Uterus (tissue), 4 donors: ENCODE measurements around the gene OR8K5. TPM values are rescaled to one million over a fixed set of nuclear protein-coding genes. Genes with fewer than 3 reads are reported as not detected.

ENCODE experiments used
- DNase-seq, 2 donors: peaks; one replicate each; pipeline ENCODE4 v3.0.0-alpha.2; 2019 to 2020
- H3K27ac ChIP-seq, 2 donors: fragments of 200-600 bp; sonication (generic); 1 replicate in 1 of 2; 2 replicates in 1 of 2; pipeline ENCODE4 v1.5.1; 2016 to 2018
- H3K27me3 ChIP-seq, 2 donors: fragments of 200-600 bp; sonication (generic); one replicate each; pipeline ENCODE4 v1.5.1; 2018 to 2019; ENCODE audit warnings: control low read depth in 1 of 2
- H3K36me3 ChIP-seq, 2 donors: fragments of 200-600 bp; sonication (generic); one replicate each; pipeline ENCODE4 v1.5.1; 2019; ENCODE audit warnings: control low read depth in 1 of 2
- H3K4me1 ChIP-seq, 2 donors: fragments of 200-600 bp; sonication (generic); one replicate each; pipeline ENCODE4 v1.5.1; 2018 to 2019; ENCODE audit warnings: control low read depth in 1 of 2
- H3K4me3 ChIP-seq, 2 donors: fragments of 200-600 bp; sonication (generic); 1 replicate in 1 of 2; 2 replicates in 1 of 2; pipeline ENCODE4 v1.5.1; 2018 to 2019; ENCODE audit warnings: mild to moderate bottlenecking in 1 of 2
- H3K9me3 ChIP-seq, 2 donors: fragments of 200-600 bp; sonication (generic); one replicate each; pipeline ENCODE4 v1.5.1; 2019; ENCODE audit warnings: control low read depth in 1 of 2
- POLR2A ChIP-seq, 2 donors: fragments of 450-650 bp; IDR thresholded peaks; one replicate each; pipeline ENCODE4 v1.6.1; 2016; ENCODE audit warnings: antibody characterized with exemption in 2 of 2, mild to moderate bottlenecking in 1 of 2, moderate library complexity in 1 of 2
- intact Hi-C: fragments of 100-400 bp; cut with DNase I; formaldehyde crosslinking; loops from one replicate; pipeline ENCODE4 v1.15.1; 2023; ENCODE audit warnings: low total_unique reads
- total RNA-seq, 4 donors: library from RNA; depleted of rRNA in 3 of 4; stranded (reverse); fragments of >200 nt in 3 of 4; gene quantifications; one replicate each; pipeline versions ENCODE4 v1.1.0 to v1.2.4, GENCODE V29; 2014 to 2023
- TF ChIP-seq, protein P1 (sequence below), 4 experiments: fragments of 200-600 bp in 2 of 4; fragments of 450-650 bp in 2 of 4; sonication (generic) in 2 of 4; IDR thresholded peaks; one replicate each; pipeline ENCODE4 v1.5.1; 2016 to 2019; ENCODE audit warnings: antibody characterized with exemption in 4 of 4, mild to moderate bottlenecking in 2 of 4, moderate library complexity in 1 of 4
- donor health status: DM: yes; HTN: yes; CAD: no.

Gene OR8K5, protein sequence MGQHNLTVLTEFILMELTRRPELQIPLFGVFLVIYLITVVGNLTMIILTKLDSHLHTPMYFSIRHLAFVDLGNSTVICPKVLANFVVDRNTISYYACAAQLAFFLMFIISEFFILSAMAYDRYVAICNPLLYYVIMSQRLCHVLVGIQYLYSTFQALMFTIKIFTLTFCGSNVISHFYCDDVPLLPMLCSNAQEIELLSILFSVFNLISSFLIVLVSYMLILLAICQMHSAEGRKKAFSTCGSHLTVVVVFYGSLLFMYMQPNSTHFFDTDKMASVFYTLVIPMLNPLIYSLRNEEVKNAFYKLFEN
- total RNA-seq: not detected

DNA sequence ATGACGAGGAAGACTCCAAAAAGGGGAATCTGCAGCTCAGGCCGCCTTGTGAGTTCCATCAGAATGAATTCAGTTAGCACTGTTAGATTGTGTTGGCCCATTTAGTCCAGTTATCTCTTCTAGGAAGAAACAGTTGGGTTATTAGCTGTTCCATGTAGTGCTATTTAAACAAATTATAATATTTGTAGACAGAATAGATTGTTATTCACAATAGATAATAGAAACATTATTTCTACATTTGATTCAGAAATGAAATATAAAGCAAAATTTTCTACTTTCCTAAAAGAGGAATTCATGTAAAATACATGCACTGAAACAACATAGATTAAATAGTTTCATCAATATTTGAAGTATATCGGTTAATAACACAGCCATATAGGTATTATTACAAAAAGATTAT is at the start of gene OR8K5:
OR8K5 (minus strand) TSS at position 101 of the 400 bp plus-strand sequence; CDS start at position 101, 0 bp downstream.
- DNase-seq: no peak
- H3K27me3 ChIP-seq: no peaks in the 10 kb centered on the region

DNA sequence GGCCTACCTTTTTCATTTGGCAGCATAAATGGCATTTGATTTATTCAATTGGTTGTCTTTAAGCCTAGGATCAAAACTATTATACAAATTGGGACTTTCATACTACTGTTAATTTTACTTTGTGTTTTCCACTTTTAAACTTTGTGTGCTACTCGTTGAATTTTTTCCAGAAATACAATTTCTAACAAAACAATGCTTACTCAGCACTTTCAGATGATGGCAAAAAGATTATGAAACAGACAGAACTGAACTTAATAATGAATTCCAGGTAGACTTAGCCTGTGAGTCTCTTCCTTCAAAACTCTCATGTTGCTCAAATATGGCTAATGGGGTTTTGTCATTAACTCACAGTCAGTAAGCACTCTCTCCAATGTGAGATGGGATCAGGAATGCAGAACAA is 47.7 kb upstream of the OR8K5 start:
- no peaks in the 10 kb centered on the region for H3K4me1 ChIP-seq
- no peaks in the 10 kb centered on the region for H3K9me3 ChIP-seq
- TF ChIP-seq, protein P1, sequence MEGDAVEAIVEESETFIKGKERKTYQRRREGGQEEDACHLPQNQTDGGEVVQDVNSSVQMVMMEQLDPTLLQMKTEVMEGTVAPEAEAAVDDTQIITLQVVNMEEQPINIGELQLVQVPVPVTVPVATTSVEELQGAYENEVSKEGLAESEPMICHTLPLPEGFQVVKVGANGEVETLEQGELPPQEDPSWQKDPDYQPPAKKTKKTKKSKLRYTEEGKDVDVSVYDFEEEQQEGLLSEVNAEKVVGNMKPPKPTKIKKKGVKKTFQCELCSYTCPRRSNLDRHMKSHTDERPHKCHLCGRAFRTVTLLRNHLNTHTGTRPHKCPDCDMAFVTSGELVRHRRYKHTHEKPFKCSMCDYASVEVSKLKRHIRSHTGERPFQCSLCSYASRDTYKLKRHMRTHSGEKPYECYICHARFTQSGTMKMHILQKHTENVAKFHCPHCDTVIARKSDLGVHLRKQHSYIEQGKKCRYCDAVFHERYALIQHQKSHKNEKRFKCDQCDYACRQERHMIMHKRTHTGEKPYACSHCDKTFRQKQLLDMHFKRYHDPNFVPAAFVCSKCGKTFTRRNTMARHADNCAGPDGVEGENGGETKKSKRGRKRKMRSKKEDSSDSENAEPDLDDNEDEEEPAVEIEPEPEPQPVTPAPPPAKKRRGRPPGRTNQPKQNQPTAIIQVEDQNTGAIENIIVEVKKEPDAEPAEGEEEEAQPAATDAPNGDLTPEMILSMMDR (IDR thresholded peaks at IDR 0.05): no peak
- no peak for TF ChIP-seq POLR2A (IDR thresholded peaks at IDR 0.05)
- no peaks in the 10 kb centered on the region for H3K36me3 ChIP-seq
- no peak overlapping the region for H3K27ac ChIP-seq
- no peaks in the 10 kb centered on the region for H3K27me3 ChIP-seq
- intact Hi-C loops: no loop called here
- no peak for DNase-seq
- H3K4me3 ChIP-seq: no peak overlapping the region

More for the DNA sequence above, at the start of gene OR8K5:
- Histone ChIP-seq H3K36me3 (no peaks in the 10 kb centered on the region), H3K4me1 (no peaks in the 10 kb centered on the region), H3K9me3 (no peaks in the 10 kb centered on the region), H3K27ac (no peak within 1 kb of the TSS), H3K4me3 (no peak within 1 kb of the TSS)
- TF ChIP-seq, protein P1 (IDR thresholded peaks at IDR 0.05): no peak
- TF ChIP-seq POLR2A (IDR thresholded peaks at IDR 0.05): no peak
- intact Hi-C loops: no loop called here

DNA sequence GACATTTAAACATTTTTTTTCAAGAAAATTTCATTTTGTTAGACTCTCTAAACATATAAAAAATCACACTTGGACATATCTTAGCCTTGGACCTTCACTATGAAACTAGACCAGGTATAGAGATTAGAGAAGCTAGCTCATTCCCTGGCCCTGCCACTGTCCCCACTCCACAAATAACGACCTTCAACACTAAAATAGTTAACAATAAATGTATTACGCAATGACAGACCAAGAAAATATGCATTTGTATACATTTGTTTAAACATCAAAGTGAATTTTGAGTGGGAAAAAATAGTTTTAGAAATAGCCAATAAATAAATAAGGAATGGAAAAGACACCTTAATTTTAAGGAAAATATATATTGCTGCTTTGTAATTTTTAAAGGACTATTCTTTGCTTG is 37.2 kb upstream of the OR8K5 start:
- DNase-seq: no peak
- H3K9me3 ChIP-seq: no peaks in the 10 kb centered on the region
- H3K27me3 ChIP-seq: no peaks in the 10 kb centered on the region
- intact Hi-C loops: no loop called here
- no peak overlapping the region for H3K27ac ChIP-seq
- no peak overlapping the region for H3K4me3 ChIP-seq
- H3K36me3 ChIP-seq: no peaks in the 10 kb centered on the region
- TF ChIP-seq, protein P1 (IDR thresholded peaks at IDR 0.05): no peak
- TF ChIP-seq POLR2A (IDR thresholded peaks at IDR 0.05): no peak
- no peaks in the 10 kb centered on the region for H3K4me1 ChIP-seq

DNA sequence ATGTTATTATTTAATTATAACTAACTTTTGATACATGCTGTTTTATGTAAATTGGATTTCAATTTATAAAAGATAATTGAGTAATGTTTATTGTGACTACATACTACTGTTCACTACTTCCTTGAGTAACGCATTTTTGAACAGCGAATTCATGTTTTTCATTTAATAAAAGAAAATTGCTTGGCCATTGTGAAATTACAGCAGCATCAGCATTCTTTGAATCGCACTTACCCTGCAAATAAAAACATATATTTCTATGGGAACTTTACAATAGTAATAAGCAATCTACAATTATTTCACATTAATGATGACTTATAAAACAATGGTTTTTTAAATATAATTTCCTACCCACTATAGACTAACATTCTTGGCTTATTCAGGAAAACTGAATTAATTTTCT is 36.6 kb upstream of the OR8K5 start:
- no peak overlapping the region for H3K27ac ChIP-seq
- no peaks in the 10 kb centered on the region for H3K4me1 ChIP-seq
- no peak for TF ChIP-seq POLR2A (IDR thresholded peaks at IDR 0.05)
- TF ChIP-seq, protein P1 (IDR thresholded peaks at IDR 0.05): no peak
- no peaks in the 10 kb centered on the region for H3K27me3 ChIP-seq
- H3K4me3 ChIP-seq: no peak overlapping the region
- no peak for DNase-seq
- H3K9me3 ChIP-seq: no peaks in the 10 kb centered on the region
- H3K36me3 ChIP-seq: no peaks in the 10 kb centered on the region
- intact Hi-C loops: no loop called here

DNA sequence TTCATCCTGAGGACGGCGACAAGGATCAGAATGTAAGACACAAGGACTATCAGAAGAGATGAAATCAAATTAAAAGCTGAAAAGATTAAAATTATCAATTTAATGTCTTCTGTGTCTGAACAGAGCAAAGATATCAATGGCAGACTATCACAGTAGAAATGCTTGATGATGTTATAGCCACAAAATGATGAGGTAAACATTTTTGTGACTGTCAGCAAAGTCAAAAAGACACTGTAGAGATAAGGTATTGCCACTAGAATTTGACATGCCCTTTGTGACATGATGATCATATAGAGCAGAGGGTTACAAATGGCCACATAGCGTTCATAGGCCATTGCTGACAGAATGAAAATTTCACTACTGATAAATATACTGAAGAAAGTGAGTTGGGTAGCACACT is 28.5 kb upstream of the OR8K5 start:
- Histone ChIP-seq H3K9me3 (no peaks in the 10 kb centered on the region), H3K36me3 (no peaks in the 10 kb centered on the region), H3K27ac (no peak overlapping the region), H3K4me1 (no peaks in the 10 kb centered on the region), H3K27me3 (no peaks in the 10 kb centered on the region), H3K4me3 (no peak overlapping the region)
- intact Hi-C loops: no loop called here
- DNase-seq: no peak
- no peak for TF ChIP-seq POLR2A (IDR thresholded peaks at IDR 0.05)
- TF ChIP-seq, protein P1 (IDR thresholded peaks at IDR 0.05): no peak
